ENCODE measurements around the gene TCP11L1.

GRCh38 chr11:33060271-33060670, 20.9 kb downstream of the TCP11L1 start:
- TF ChIP-seq MAX (IDR thresholded peaks at IDR 0.05) (no peak), FOXA1 (IDR thresholded peaks at IDR 0.05) (no peak), RAD21 (IDR thresholded peaks at IDR 0.05) (no peak), REST (IDR thresholded peaks at IDR 0.05) (no peak), JUND (IDR thresholded peaks at IDR 0.05) (no peak), CTCF (IDR thresholded peaks at IDR 0.05; ENCODE audit: low read depth, low read length, missing input control) (no peak), ZBTB33 (IDR thresholded peaks at IDR 0.05) (no peak), SP1 (IDR thresholded peaks at IDR 0.05) (no peak), EGR1 (IDR thresholded peaks at IDR 0.05; ENCODE audit: low read depth in 2 of 2) (no peak), GABPA (IDR thresholded peaks at IDR 0.05 in 1 of 2, conservative IDR thresholded peaks at IDR 0.05 in 1 of 2) (no peak), HNF4G (IDR thresholded peaks at IDR 0.05) (no peak)

All from liver (tissue), 3 donors.